A673 (cell line): ENCODE data around the gene MYT1.

ENCODE experiments used
- EZH2 ChIP-seq: fragments of 200-600 bp; sonication (generic); IDR thresholded peaks from 2 replicates; pipeline ENCODE4 v1.6.1; 2017; ENCODE audit warnings: borderline replicate concordance, low read depth, mild to moderate bottlenecking, mixed read lengths, antibody characterized with exemption, low read length; ENCODE audit not compliant: poor library complexity, severe bottlenecking
- TF ChIP-seq, protein P1 (sequence below): fragments of 300-800, 200-600 bp; sonication (generic); conservative IDR thresholded peaks from 2 replicates; pipeline ENCODE4 v1.5.1; 2017; ENCODE audit warnings: low read depth, mild to moderate bottlenecking, antibody characterized with exemption, low read length, moderate library complexity, mixed read lengths

DNA sequence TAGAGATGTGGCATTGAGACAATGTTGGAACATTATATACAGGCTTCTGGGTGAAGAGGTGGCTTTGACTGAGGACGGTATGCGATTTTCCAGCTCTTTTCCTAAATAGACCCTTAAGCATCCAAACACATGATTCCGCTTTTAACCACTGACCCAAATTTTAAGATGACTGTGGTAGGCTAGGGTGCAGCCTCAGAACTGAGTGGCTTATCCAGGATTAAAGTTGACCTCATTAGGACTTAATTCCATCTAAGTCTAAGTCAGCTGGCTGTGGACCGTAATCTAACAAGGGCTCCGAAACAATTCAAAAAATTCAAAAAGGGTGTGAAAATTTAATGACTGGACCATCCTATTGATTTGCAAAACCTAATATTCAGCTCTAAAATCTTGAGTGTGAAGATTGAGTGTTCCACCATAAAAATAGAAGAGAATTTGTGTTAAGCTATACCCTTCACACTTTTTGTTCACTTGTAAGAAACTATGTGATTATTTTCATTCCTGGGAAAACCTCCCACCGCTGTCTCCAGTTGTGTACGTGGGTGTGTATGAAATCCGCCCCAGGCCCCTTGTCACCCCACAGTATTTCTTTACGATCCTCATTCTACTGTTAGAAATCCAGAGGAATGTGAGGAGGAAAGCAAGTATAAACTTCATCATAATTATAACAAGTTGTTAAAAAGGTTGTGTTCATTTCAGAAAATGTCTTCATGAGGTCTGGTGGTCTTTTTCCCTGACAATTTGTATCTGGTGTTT, 94.0 kb downstream of the MYT1 start:
- TF ChIP-seq, protein P1, sequence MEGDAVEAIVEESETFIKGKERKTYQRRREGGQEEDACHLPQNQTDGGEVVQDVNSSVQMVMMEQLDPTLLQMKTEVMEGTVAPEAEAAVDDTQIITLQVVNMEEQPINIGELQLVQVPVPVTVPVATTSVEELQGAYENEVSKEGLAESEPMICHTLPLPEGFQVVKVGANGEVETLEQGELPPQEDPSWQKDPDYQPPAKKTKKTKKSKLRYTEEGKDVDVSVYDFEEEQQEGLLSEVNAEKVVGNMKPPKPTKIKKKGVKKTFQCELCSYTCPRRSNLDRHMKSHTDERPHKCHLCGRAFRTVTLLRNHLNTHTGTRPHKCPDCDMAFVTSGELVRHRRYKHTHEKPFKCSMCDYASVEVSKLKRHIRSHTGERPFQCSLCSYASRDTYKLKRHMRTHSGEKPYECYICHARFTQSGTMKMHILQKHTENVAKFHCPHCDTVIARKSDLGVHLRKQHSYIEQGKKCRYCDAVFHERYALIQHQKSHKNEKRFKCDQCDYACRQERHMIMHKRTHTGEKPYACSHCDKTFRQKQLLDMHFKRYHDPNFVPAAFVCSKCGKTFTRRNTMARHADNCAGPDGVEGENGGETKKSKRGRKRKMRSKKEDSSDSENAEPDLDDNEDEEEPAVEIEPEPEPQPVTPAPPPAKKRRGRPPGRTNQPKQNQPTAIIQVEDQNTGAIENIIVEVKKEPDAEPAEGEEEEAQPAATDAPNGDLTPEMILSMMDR, result no peak
- no peak for TF ChIP-seq EZH2
